Measurements from ENCODE around the gene HOOK1.

The HOOK1 gene

GRCh38 chr1:59768792-59769735 is 45.7 kb upstream of the HOOK1 start:
- ATAC-seq (ENCODE audit: low read depth) (no peak), DNase-seq (ENCODE audit: low spot score) (no peak)
- Histone ChIP-seq H3K9me3 (ENCODE audit: severe bottlenecking) (no peaks in the 10 kb centered on the region), H3K4me1 (ENCODE audit: insufficient read depth, poor library complexity, severe bottlenecking) (peaks cover 11% of the 10 kb centered on the region), H3K27me3 (ENCODE audit: insufficient read depth, poor library complexity, severe bottlenecking) (no peaks in the 10 kb centered on the region), H3K36me3 (ENCODE audit: low read depth) (no peaks in the 10 kb centered on the region), H3K4me3 (ENCODE audit: severe bottlenecking) (no peak overlapping the region), H3K27ac (ENCODE audit: poor library complexity, severe bottlenecking) (no peak overlapping the region)
- TF ChIP-seq CTCF (IDR thresholded peaks at IDR 0.05; ENCODE audit: poor library complexity, severe bottlenecking) = no peak

GRCh38 chr1:59769736-59770095 is 45.0 kb upstream of the HOOK1 start:
- ATAC-seq (ENCODE audit: low read depth) (no peak), DNase-seq (ENCODE audit: low spot score) (no peak)
- Histone ChIP-seq H3K36me3 (ENCODE audit: low read depth) (no peaks in the 10 kb centered on the region), H3K27ac (ENCODE audit: poor library complexity, severe bottlenecking) (no peak overlapping the region), H3K4me1 (ENCODE audit: insufficient read depth, poor library complexity, severe bottlenecking) (peaks cover 9% of the 10 kb centered on the region), H3K4me3 (ENCODE audit: severe bottlenecking) (no peak overlapping the region), H3K27me3 (ENCODE audit: insufficient read depth, poor library complexity, severe bottlenecking) (no peaks in the 10 kb centered on the region), H3K9me3 (ENCODE audit: severe bottlenecking) (no peaks in the 10 kb centered on the region)
- no peak for TF ChIP-seq CTCF (IDR thresholded peaks at IDR 0.05; ENCODE audit: poor library complexity, severe bottlenecking)

- TF ChIP-seq CTCF (IDR thresholded peaks at IDR 0.05; ENCODE audit: poor library complexity, severe bottlenecking) = no peak
- H3K4me3 ChIP-seq (ENCODE audit: severe bottlenecking) = no peak overlapping the region
- H3K27ac ChIP-seq (ENCODE audit: poor library complexity, severe bottlenecking) = no peak overlapping the region
- H3K4me1 ChIP-seq (ENCODE audit: insufficient read depth, poor library complexity, severe bottlenecking) = peaks cover 7% of the 10 kb centered on the region
- no peaks in the 10 kb centered on the region for H3K27me3 ChIP-seq (ENCODE audit: insufficient read depth, poor library complexity, severe bottlenecking)
- H3K36me3 ChIP-seq (ENCODE audit: low read depth) = no peaks in the 10 kb centered on the region
- ATAC-seq (ENCODE audit: low read depth) (no peak), DNase-seq (ENCODE audit: low spot score) (no peak)
- no peaks in the 10 kb centered on the region for H3K9me3 ChIP-seq (ENCODE audit: severe bottlenecking)
Measured at GRCh38 chr1:59771361-59771760, 43.4 kb upstream of the HOOK1 start.

DNA sequence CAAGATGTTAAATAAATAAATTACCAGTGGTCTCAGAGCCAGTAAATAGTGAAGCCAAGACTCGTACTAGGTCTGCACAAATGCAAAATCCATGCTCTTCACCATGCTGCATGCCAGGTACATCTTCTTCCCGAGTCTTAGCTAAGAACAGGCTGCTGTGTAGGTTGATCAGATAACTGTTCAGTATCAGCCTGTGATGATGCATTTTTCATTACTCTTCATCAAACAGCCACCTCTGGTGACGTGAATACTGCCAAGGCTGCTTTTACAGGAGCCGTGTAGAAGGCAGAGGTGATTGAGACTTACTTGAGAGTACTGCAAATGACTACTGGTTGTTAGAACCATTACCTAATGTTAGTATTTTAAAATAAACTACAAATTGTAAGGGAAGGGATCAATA is 39.3 kb upstream of the HOOK1 start:
- Histone ChIP-seq H3K27ac (ENCODE audit: poor library complexity, severe bottlenecking) (no peak overlapping the region), H3K36me3 (ENCODE audit: low read depth) (no peaks in the 10 kb centered on the region), H3K9me3 (ENCODE audit: severe bottlenecking) (no peaks in the 10 kb centered on the region), H3K27me3 (ENCODE audit: insufficient read depth, poor library complexity, severe bottlenecking) (no peaks in the 10 kb centered on the region), H3K4me3 (ENCODE audit: severe bottlenecking) (no peak overlapping the region), H3K4me1 (ENCODE audit: insufficient read depth, poor library complexity, severe bottlenecking) (no peaks in the 10 kb centered on the region)
- TF ChIP-seq CTCF (IDR thresholded peaks at IDR 0.05; ENCODE audit: poor library complexity, severe bottlenecking) = no peak
- no peak for DNase-seq (ENCODE audit: low spot score)
- ATAC-seq (ENCODE audit: low read depth) = no peak
